ENCODE measurements around the gene RPS6KA4.
"Not testable (repeated sequence)": the region's sequence is repeated elsewhere in the genome, so short reads cannot be mapped to it uniquely, and the experiment has no call there.

RPS6KA4 gene

GRCh38 chr11:64388894-64389293, 29.9 kb downstream of the RPS6KA4 start:
- no peak for DNase-seq (ENCODE audit: low read depth)

- DNase-seq (ENCODE audit: low read depth), result no peak
Observed at GRCh38 chr11:64389851-64390250, 30.9 kb downstream of the RPS6KA4 start.

- DNase-seq (ENCODE audit: low read depth), result no peak
Observed at GRCh38 chr11:64390558-64390957, 31.6 kb downstream of the RPS6KA4 start.

- DNase-seq (ENCODE audit: low read depth), result no peak
Observed at GRCh38 chr11:64391839-64392238, 32.9 kb downstream of the RPS6KA4 start.

GRCh38 chr11:64395545-64396078, 36.6 kb downstream of the RPS6KA4 start:
- no peak for DNase-seq (ENCODE audit: low read depth)

- DNase-seq (ENCODE audit: low read depth), result no peak
Observed at GRCh38 chr11:64396079-64396591, 37.2 kb downstream of the RPS6KA4 start.

- DNase-seq (ENCODE audit: low read depth), result no peak
Observed at GRCh38 chr11:64400102-64400501, 41.1 kb downstream of the RPS6KA4 start.

GRCh38 chr11:64400667-64401066, 41.7 kb downstream of the RPS6KA4 start:
- DNase-seq (ENCODE audit: low read depth), result no peak

- DNase-seq (ENCODE audit: low read depth), result no peak
Observed at GRCh38 chr11:64401775-64402174, 42.8 kb downstream of the RPS6KA4 start.

- no peak for DNase-seq (ENCODE audit: low read depth)
Observed at GRCh38 chr11:64403106-64403505, 44.1 kb downstream of the RPS6KA4 start.

GRCh38 chr11:64406221-64406946, 47.4 kb downstream of the RPS6KA4 start:
- DNase-seq (ENCODE audit: low read depth), result no peak

GRCh38 chr11:64407221-64407620, 48.3 kb downstream of the RPS6KA4 start:
- no peak for DNase-seq (ENCODE audit: low read depth)

- DNase-seq (ENCODE audit: low read depth), result no peak
Observed at GRCh38 chr11:64407630-64408029, 48.7 kb downstream of the RPS6KA4 start.

GRCh38 chr11:64409278-64409677, 50.3 kb downstream of the RPS6KA4 start:
- DNase-seq (ENCODE audit: low read depth), result no peak

- no peak for DNase-seq (ENCODE audit: low read depth)
Observed at GRCh38 chr11:64409707-64410403, 50.9 kb downstream of the RPS6KA4 start.

GRCh38 chr11:64410404-64410734, 51.4 kb downstream of the RPS6KA4 start:
- no peak for DNase-seq (ENCODE audit: low read depth)

- no peak for DNase-seq (ENCODE audit: low read depth)
Observed at GRCh38 chr11:64413417-64413816, 54.5 kb downstream of the RPS6KA4 start.

- no peak for DNase-seq (ENCODE audit: low read depth)
Observed at GRCh38 chr11:64415286-64415685, 56.3 kb downstream of the RPS6KA4 start.

- DNase-seq (ENCODE audit: low read depth), result no peak
Observed at GRCh38 chr11:64415996-64416728, 57.2 kb downstream of the RPS6KA4 start.

GRCh38 chr11:64418233-64418632, 59.3 kb downstream of the RPS6KA4 start:
- DNase-seq (ENCODE audit: low read depth), result not testable (repeated sequence)

- DNase-seq (ENCODE audit: low read depth), result no peak
Observed at GRCh38 chr11:64419257-64419790, 60.4 kb downstream of the RPS6KA4 start.

- peak; percentile 76 for DNase-seq (ENCODE audit: low read depth)
Observed at GRCh38 chr11:64419818-64420485, 61.0 kb downstream of the RPS6KA4 start.
